OCI-M2 (cell line): ENCODE measurements around the gene ARL5A.
"Not testable (repeated sequence)": the region's sequence is repeated elsewhere in the genome, so short reads cannot be mapped to it uniquely, and the experiment has no call there.

Experiments used
- DNase-seq: peaks from one replicate; lab custom pipeline; 2025; ENCODE audit not compliant: unreplicated experiment; lab: John Stamatoyannopoulos, UW

ARL5A gene

DNA sequence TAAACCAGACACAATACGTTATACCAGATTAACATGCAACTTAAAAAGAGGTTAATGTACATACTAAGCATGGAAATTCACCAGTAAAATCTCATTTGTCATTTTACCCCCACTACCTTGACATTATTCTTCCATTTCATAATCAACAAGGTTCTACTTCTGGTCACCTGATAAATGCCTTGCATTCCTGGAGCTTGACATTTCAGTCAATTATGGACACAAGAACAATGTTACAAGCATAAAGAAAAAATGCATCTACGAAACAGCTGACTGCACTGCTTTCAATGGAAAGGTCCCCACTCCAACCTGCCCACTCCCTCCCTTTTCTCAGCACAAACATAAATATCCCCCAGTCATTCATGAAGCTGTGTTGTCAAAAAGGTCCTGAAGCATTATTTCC is 31.4 kb downstream of the ARL5A start:
- DNase-seq = no peak

GRCh38 chr2:151795646-151796240 is 32.5 kb downstream of the ARL5A start:
- DNase-seq = no peak

- DNase-seq = not testable (repeated sequence)
Measured at GRCh38 chr2:151794422-151794821, 33.8 kb downstream of the ARL5A start.

GRCh38 chr2:151793123-151793522 is 35.1 kb downstream of the ARL5A start:
- DNase-seq = no peak

DNA sequence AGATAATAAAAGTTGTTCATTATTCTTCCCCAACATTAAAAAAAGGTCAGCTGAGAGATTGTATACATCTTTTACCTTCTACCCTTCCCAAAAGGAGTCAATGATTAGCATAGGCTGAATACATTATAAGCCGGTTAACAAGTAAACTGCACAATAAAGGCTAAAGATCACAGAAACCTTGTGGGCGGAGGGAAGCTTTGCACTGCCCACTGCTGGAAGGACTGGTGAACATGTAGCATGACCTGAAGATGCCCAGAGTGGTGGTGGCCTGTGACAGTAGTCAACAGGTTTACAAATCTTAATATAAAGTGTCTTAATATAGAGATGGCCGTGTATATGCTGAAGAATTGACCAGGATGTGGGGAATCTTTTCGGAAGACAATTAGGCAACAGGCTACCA is 35.6 kb downstream of the ARL5A start:
- DNase-seq = no peak

DNA sequence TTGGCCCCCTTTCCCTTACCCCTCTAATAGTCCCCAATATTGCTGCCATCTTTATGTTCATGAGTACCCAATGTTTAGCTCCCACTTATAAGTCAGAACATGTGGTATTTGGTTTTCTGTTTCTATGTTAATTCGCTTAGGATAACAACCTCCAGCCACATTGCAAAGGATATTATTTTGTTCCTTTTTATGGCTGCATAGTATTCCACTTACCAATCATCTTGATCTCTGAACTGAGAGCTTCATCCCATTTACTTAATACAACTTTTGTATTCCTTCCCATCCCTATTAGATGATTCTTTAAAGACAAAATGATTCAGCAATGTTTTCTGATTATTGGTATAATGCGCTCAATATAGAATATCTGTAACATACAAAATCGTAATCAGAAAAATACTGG is 36.7 kb downstream of the ARL5A start:
- no peak for DNase-seq

- no peak for DNase-seq
Measured at GRCh38 chr2:151790689-151791088, 37.5 kb downstream of the ARL5A start.

GRCh38 chr2:151789055-151789834 is 39.0 kb downstream of the ARL5A start:
- no peak for DNase-seq

DNA sequence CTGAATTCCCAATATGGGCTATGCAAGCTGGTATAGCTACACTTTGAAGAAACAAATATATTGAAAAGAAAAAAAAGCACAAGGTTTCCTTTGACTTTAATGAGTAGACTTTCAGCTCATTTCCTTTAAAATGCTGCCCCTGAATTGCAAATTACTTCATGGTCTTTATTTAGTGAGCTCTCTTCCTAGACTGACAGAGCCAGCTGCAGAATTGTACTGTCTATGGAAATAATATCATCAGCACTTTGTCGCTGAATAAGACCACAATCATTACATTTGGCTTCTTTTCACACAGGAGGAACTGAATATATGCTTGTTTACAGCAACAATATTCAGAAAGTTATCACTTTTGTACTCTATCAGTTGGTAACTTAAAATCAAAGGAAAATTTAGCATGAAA is 41.7 kb downstream of the ARL5A start:
- no peak for DNase-seq

GRCh38 chr2:151786077-151786476 is 42.1 kb downstream of the ARL5A start:
- no peak for DNase-seq

- no peak for DNase-seq
Measured at GRCh38 chr2:151783133-151783520, 45.1 kb downstream of the ARL5A start.

DNA sequence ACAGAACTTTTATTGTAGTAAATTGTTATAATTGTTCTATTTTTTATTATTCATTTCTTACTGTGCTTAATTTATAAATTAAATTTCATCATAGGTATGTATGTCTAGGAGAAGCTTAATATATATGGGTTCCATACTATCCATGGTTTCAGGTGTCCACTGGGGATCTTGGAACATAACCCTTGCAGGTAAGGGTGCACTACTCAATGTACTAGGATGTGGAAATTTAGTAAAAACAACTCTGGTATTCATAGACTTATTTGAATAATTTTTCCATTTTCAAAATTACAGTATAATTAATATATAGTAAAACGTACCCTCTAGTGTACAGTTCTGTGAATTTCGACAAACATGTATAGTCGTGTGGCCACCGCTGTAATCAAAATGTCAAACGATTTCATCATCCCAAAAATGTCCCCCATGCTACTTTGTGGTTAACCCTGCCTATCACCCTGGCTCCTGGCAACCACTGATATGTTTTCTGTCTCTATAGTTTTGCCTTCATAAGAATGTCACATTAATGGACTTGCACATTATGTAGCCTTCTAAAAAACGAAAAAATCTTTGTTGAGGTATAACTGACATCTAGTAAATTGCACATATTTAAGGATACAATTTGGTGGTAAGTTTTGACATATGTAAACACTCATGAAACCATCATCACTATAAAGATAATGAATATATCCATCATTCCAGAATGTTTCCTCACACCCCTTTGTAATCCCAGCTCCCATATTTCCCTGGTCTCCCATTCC is 45.7 kb downstream of the ARL5A start:
- no peak for DNase-seq

GRCh38 chr2:151781642-151782041 is 46.6 kb downstream of the ARL5A start:
- DNase-seq = no peak

GRCh38 chr2:151780938-151781337 is 47.3 kb downstream of the ARL5A start:
- DNase-seq = no peak

DNA sequence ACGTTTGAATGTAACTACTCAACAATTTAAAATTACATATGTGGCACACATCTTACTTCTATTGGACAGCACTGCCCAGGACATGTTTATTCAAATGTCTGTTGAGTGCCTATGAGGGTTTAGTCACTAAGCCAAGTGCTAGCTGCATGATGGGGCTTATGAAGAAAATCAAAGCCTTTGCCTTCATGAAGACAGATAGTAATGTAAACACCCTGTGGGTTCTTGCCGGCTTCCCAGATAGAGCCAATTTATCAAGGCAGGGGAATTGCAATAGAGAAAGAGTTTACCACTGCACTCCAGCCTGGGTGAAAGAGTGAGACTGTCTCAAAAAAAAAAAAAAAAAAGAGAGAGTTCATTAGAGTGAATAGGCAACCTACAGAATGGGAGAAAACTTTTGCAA is 50.3 kb downstream of the ARL5A start:
- DNase-seq = no peak

GRCh38 chr2:151777487-151777886 is 50.7 kb downstream of the ARL5A start:
- DNase-seq = no peak

DNA sequence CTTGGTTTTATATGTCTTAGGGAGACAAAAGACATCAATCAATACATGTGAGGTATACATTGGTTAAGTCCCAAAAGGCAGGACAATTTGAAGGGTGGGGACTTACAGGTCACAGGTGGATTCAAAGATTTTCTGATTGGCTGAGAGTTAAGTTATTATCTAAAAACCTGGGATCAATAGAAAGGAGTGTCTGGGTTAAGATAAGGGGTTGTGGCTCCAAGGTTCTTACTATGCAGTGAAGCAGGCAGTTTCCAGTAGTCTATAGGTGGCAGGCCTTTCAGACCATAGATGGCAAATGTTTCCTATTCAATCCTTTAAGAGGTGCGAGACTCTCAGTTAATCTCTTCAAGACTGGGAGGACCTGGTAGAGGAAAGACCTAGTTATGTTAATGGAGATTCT is 51.9 kb downstream of the ARL5A start:
- no peak for DNase-seq

GRCh38 chr2:151775057-151775740 is 53.0 kb downstream of the ARL5A start:
- DNase-seq = no peak

- DNase-seq = no peak
Measured at GRCh38 chr2:151774506-151774905, 53.7 kb downstream of the ARL5A start.

GRCh38 chr2:151771599-151772358 is 56.4 kb downstream of the ARL5A start:
- no peak for DNase-seq

GRCh38 chr2:151770995-151771394 is 57.2 kb downstream of the ARL5A start:
- DNase-seq = no peak
